ENCODE data around the gene DLX5. TPM values are rescaled to one million over a fixed set of nuclear protein-coding genes. Genes with fewer than 3 reads are reported as not detected.

The DLX5 gene
- total RNA-seq, 4 donors from 2014 or later: 0.49 to 0.54 TPM; not detected in 2

DNA sequence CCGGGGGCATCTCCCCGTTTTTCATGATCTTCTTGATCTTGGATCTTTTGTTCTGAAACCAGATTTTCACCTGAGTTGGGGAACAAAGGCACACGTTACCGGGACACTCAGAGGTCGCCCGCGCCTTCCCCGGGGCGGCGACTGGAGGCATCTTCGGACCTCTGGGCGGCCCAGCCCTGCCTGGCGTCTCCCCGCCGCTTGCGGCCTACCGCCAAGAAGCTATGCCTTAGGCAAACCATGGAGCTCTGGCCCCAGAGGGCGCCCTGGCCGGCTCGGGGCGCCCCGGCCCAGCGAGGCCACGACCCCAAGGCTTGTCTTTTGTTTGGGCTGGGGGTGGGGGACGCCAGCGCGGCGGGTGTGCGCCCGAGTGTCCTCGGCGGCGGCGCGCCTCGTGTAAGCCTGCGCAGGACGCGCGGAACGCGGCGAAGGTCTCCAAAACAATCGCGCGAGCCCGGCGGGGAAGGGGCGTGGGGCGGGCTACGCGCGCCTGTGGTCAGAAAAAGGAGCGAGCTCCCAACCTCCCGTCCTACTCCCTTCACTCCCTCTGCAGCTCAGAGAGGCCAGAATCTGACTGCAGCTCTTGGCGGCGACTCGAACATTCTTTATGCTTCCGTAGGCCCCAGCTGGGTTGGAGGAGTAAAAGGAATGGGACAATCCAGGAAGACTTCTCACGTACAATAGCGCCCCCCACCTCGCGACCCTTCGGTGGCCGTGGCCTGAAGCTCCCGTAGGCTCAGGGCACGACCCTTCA lies 3.5 kb downstream of the DLX5 start:
- Histone ChIP-seq H3K9me3 (no peaks in the 10 kb centered on the region), H3K27ac (no peak overlapping the region), H3K4me3 (no peak overlapping the region), H3K4me1 (peaks cover 0 to 81% (median 26%) of the 10 kb centered on the region in 3 donors), H3K27me3 (peaks cover 100% of the 10 kb centered on the region), H3K36me3 (no peaks in the 10 kb centered on the region)
- no peak for ATAC-seq
- TF ChIP-seq POLR2AphosphoS5 (IDR thresholded peaks at IDR 0.05) (no peak), POLR2A (IDR thresholded peaks at IDR 0.05) (no peak), EP300 (IDR thresholded peaks at IDR 0.05) (no peak)
- TF ChIP-seq, protein P1, sequence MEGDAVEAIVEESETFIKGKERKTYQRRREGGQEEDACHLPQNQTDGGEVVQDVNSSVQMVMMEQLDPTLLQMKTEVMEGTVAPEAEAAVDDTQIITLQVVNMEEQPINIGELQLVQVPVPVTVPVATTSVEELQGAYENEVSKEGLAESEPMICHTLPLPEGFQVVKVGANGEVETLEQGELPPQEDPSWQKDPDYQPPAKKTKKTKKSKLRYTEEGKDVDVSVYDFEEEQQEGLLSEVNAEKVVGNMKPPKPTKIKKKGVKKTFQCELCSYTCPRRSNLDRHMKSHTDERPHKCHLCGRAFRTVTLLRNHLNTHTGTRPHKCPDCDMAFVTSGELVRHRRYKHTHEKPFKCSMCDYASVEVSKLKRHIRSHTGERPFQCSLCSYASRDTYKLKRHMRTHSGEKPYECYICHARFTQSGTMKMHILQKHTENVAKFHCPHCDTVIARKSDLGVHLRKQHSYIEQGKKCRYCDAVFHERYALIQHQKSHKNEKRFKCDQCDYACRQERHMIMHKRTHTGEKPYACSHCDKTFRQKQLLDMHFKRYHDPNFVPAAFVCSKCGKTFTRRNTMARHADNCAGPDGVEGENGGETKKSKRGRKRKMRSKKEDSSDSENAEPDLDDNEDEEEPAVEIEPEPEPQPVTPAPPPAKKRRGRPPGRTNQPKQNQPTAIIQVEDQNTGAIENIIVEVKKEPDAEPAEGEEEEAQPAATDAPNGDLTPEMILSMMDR (IDR thresholded peaks at IDR 0.05): no peak
- WGBS, 2 donors (ENCODE audit: low coverage in 1 of 2): 20% methylated on average over 1 of the region's 67 CpGs; no CpG with 5 or more reads in 1 of the 2 donors

GRCh38 chr7:97020601-97020995 lies 4.0 kb downstream of the DLX5 start:
- Histone ChIP-seq H3K9me3 (no peaks in the 10 kb centered on the region), H3K27ac (no peak overlapping the region), H3K4me3 (no peak overlapping the region), H3K27me3 (peaks cover 100% of the 10 kb centered on the region), H3K36me3 (no peaks in the 10 kb centered on the region), H3K4me1 (peaks cover 0 to 78% (median 24%) of the 10 kb centered on the region in 3 donors)
- no peak for ATAC-seq
- 7 to 14% methylated on average over 4 to 6 of the region's 17 CpGs for WGBS, 2 donors (ENCODE audit: low coverage in 1 of 2)
- TF ChIP-seq, protein P1 (IDR thresholded peaks at IDR 0.05): no peak
- TF ChIP-seq POLR2A (IDR thresholded peaks at IDR 0.05) (no peak), POLR2AphosphoS5 (IDR thresholded peaks at IDR 0.05) (no peak), EP300 (IDR thresholded peaks at IDR 0.05) (no peak)

- WGBS, 2 donors (ENCODE audit: low coverage in 1 of 2): 8 to 16% methylated on average over 5 of the region's 5 CpGs
- H3K27me3 ChIP-seq: peaks cover 100% of the 10 kb centered on the region
These were observed 4.9 kb downstream of the DLX5 start for GRCh38 chr7:97019710-97020225.

DNA sequence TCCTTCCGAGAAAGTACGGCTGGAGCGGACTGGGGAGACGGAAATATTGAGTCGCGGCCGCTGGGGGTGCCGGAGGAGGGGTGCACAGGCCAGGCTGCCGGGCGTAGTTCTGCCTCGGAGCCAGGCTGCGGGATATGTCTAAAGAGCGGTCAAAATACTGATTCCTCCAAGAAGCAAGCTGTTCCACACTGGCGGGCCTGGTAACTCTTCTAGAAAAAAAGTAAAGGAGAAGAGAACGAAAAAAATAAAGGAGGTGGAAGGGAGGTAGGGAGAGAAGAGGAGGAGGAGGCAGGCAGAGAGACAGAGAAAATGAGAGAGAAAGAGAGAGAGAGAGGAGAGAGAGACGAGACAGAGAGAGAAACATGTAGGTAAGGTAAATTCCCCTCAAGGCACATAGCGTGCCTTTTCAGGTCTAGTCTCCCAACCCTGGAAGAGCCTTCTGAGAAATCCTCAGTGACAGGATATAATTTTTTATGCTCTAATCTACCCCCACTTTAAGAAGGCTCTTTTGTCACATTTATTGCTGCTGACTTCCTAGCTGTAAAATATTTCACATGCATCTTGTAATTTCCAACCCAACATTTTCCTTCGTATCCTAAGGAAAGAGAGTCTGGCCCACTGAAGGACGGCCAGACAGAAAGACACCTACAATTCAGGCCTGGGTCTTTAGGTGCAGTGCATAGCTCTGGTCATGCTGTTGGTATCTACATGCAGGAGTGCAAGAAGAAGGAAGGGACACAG lies 5.7 kb downstream of the DLX5 start:
- 9 to 14% methylated on average over 7 to 9 of the region's 19 CpGs for WGBS, 2 donors (ENCODE audit: low coverage in 1 of 2)
- no peaks in the 10 kb centered on the region for H3K9me3 ChIP-seq

More at GRCh38 chr7:97019710-97020225, 4.9 kb downstream of the DLX5 start:
- Histone ChIP-seq H3K4me3 (no peak overlapping the region), H3K4me1 (peaks cover 0 to 70% (median 24%) of the 10 kb centered on the region in 3 donors), H3K36me3 (no peaks in the 10 kb centered on the region), H3K9me3 (no peaks in the 10 kb centered on the region), H3K27ac (no peak overlapping the region)
- TF ChIP-seq POLR2A (IDR thresholded peaks at IDR 0.05) (no peak), POLR2AphosphoS5 (IDR thresholded peaks at IDR 0.05) (no peak), EP300 (IDR thresholded peaks at IDR 0.05) (no peak)
- TF ChIP-seq, protein P1 (IDR thresholded peaks at IDR 0.05): no peak
- no peak for ATAC-seq

More for the DNA sequence above, 5.7 kb downstream of the DLX5 start:
- Histone ChIP-seq H3K4me3 (no peak overlapping the region), H3K4me1 (peaks cover 0 to 62% (median 24%) of the 10 kb centered on the region in 3 donors), H3K27ac (no peak overlapping the region), H3K27me3 (peaks cover 100% of the 10 kb centered on the region), H3K36me3 (no peaks in the 10 kb centered on the region)
- TF ChIP-seq POLR2A (IDR thresholded peaks at IDR 0.05) (no peak), POLR2AphosphoS5 (IDR thresholded peaks at IDR 0.05) (no peak), EP300 (IDR thresholded peaks at IDR 0.05) (no peak)
- TF ChIP-seq, protein P1 (IDR thresholded peaks at IDR 0.05): no peak
- no peak for ATAC-seq
